Mucosa of descending colon (tissue), 3 donors: ENCODE measurements around the gene SMPD3. TPM values are rescaled to one million over a fixed set of nuclear protein-coding genes. Genes with fewer than 3 reads are reported as not detected.

ENCODE experiments used
- ATAC-seq: fragments of 200-7000 bp; cut with Tn5 transposase; one replicate; pipeline ENCODE4 v1.9.1; 2020; ENCODE audit warnings: mild to moderate bottlenecking, moderate library complexity
- DNase-seq, 3 donors: peaks; one replicate each; pipeline ENCODE4 v3.0.0-alpha.2; 2020
- H3K36me3 ChIP-seq: fragments of 200-600 bp; one replicate; pipeline ENCODE4 v1.8.0; 2021; ENCODE audit warnings: low read depth, mild to moderate bottlenecking
- H3K4me1 ChIP-seq: fragments of 200-600 bp; one replicate; pipeline ENCODE4 v1.8.0; 2021; ENCODE audit warnings: low read depth, mild to moderate bottlenecking
- H3K4me3 ChIP-seq: fragments of 200-600 bp; one replicate; pipeline ENCODE4 v1.8.0; 2021; ENCODE audit warnings: mild to moderate bottlenecking
- H3K9me3 ChIP-seq: fragments of 200-600 bp; one replicate; pipeline ENCODE4 v1.8.0; 2021; ENCODE audit warnings: mild to moderate bottlenecking
- intact Hi-C, 2 donors: fragments of 100-400 bp; cut with DNase I in 1 of 2; cut with micrococcal nuclease in 1 of 2; formaldehyde crosslinking; loops; one replicate each; pipeline versions ENCODE4 v1.11.0 to v1.11.1; 2022; cut with DNase I, micrococcal nuclease
- total RNA-seq, 3 donors: library from RNA; stranded (reverse); fragmentation: NEBNext Ultra II Directional in 2 of 3; extraction: Animal tissue kit (Norgen Biotek cat#: 25700) in 2 of 3; gene quantifications; one replicate each; pipeline versions ENCODE4 v1.2.1 to v1.2.4, GENCODE V29; 2021 to 2023
- TF ChIP-seq, protein P1 (sequence below): fragments of 200-600 bp; IDR thresholded peaks from one replicate; pipeline ENCODE4 v1.8.0; 2022; ENCODE audit warnings: antibody characterized with exemption, mild to moderate bottlenecking
- donor health status: DM: no; HTN: no; CAD: no; lungs with moderate emphysema.
- donor health status: DM: no; HTN: no; CAD: no.
- donor health status: DM: no; HTN: yes; CAD: no.

Gene SMPD3
- total RNA-seq, 3 donors from 2014 or later, result 31.8 to 82.7 (median 62.3) TPM

DNA sequence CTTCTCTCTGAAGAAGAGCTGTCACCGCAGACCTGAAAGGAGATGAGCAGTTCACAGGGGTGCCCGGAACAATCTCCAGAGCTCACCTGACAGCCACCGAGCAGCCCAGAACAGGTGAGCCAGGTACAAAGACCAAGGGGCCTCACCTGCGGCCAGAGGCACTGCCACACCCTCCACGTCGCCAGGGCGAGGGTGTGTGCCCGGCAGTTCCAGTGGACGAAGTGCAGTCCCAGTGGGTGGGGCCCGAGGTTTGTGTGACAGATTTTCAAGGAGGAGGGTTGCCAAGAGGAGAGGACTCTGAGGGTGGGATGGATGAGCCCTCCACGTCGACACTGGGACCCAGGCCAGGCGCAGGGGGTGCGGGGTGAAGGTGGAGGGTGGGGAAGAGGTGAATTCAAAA is 61.7 kb downstream of the SMPD3 start:
- peaks cover 49% of the 10 kb centered on the region for H3K4me1 ChIP-seq
- H3K4me3 ChIP-seq, result no peak overlapping the region
- TF ChIP-seq, protein P1, sequence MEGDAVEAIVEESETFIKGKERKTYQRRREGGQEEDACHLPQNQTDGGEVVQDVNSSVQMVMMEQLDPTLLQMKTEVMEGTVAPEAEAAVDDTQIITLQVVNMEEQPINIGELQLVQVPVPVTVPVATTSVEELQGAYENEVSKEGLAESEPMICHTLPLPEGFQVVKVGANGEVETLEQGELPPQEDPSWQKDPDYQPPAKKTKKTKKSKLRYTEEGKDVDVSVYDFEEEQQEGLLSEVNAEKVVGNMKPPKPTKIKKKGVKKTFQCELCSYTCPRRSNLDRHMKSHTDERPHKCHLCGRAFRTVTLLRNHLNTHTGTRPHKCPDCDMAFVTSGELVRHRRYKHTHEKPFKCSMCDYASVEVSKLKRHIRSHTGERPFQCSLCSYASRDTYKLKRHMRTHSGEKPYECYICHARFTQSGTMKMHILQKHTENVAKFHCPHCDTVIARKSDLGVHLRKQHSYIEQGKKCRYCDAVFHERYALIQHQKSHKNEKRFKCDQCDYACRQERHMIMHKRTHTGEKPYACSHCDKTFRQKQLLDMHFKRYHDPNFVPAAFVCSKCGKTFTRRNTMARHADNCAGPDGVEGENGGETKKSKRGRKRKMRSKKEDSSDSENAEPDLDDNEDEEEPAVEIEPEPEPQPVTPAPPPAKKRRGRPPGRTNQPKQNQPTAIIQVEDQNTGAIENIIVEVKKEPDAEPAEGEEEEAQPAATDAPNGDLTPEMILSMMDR, result no peak
- DNase-seq (peak; percentile 94 to 96 (median 95)), ATAC-seq (peak; percentile 88)
- no peaks in the 10 kb centered on the region for H3K9me3 ChIP-seq
- intact Hi-C loops, result no loop called here
- no peaks in the 10 kb centered on the region for H3K36me3 ChIP-seq

DNA sequence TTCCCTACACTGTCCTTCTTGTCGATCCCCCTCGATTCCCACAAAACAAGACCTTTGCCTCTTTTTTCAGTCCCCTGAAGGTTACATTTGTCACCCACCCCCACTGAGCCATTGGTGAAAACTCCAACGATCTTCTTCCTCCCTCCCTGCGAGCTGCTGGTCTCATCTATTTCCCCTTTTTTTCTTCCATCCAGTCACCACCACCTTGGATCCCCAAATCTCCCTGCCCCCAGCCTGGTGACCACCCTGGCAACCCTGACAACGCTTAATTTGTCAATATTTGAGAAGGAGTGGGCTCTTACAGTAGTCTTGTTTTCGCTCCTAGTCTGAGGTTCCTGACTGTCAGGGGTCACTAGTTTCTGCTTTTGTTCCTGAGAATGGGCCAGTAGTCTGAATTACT is 62.9 kb downstream of the SMPD3 start:
- TF ChIP-seq, protein P1, result no peak
- intact Hi-C loops, result no loop called here
- peaks cover 49% of the 10 kb centered on the region for H3K4me1 ChIP-seq
- ATAC-seq, result no peak
- DNase-seq, result peak in 1 of 3 donors; percentile 23
- H3K4me3 ChIP-seq, result no peak overlapping the region
- H3K36me3 ChIP-seq, result no peaks in the 10 kb centered on the region
- no peaks in the 10 kb centered on the region for H3K9me3 ChIP-seq

DNA sequence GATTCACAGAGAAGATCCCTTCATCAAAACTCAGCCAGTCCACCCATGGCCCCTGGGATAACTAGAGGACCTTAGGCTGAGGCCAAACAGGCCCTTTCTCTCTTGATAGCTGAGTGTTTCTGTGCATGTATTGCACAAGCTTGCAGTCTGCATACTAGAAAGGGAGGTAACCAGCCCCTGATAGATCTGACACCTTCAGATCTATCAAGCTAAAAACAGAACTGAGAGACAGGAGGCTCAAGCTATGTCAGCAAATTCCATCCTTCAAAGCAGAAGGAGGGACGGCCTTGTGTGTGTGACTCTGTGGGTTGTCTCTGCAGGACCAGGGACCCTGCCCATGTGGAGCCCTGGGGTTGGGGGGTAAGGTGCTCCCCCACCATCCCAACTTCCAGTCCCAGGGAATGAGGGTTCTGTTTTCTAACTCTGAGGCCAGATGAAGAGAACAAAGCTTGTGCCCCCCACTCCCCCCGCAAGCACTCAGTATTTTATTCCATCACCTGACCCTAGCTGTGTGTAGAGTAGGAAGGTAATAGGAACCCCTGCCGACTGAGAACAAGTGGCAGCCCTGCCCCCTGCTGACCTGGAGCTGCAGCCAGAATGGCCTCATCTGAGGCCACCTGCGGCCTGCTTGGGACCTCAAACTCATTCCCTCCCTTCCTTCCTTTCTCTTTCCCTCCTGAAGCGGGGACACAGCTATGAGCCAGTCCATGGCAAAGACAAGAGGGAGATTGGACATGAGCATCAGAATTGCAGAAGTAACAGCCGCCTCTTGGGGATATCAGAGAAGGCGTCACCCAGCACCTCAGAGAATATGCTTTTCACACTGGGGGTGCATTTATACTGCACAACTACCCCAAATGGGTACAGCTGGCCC is 63.8 kb downstream of the SMPD3 start:
- intact Hi-C loops, result no loop called here
- DNase-seq (peak in 1 of 3 donors; percentile 44), ATAC-seq (no peak)
- Histone ChIP-seq H3K4me1 (peaks cover 49% of the 10 kb centered on the region), H3K36me3 (no peaks in the 10 kb centered on the region), H3K9me3 (no peaks in the 10 kb centered on the region), H3K4me3 (no peak overlapping the region)
- TF ChIP-seq, protein P1, result no peak

- ATAC-seq (no peak), DNase-seq (peak in 1 of 3 donors; percentile 28)
- no peaks in the 10 kb centered on the region for H3K9me3 ChIP-seq
- no peaks in the 10 kb centered on the region for H3K36me3 ChIP-seq
- H3K4me3 ChIP-seq, result no peak overlapping the region
- intact Hi-C loops, result no loop called here
- H3K4me1 ChIP-seq, result peaks cover 49% of the 10 kb centered on the region
- TF ChIP-seq, protein P1, result no peak
These were observed 64.5 kb downstream of the SMPD3 start for GRCh38 chr16:68383858-68384257.

GRCh38 chr16:68382296-68382718 is 66.0 kb downstream of the SMPD3 start:
- ATAC-seq, result peak; percentile 74
- TF ChIP-seq, protein P1, result peak; percentile 46
- Histone ChIP-seq H3K36me3 (no peaks in the 10 kb centered on the region), H3K4me1 (peaks cover 41% of the 10 kb centered on the region), H3K4me3 (no peak overlapping the region), H3K9me3 (no peaks in the 10 kb centered on the region)
- DNase-seq, result peak; percentile 84 to 88 (median 85)
- intact Hi-C loops, result no loop called here
